HG03045 (cell line): Measurements from ENCODE around the gene ANKRD26.
"Not testable (repeated sequence)": the region's sequence is repeated elsewhere in the genome, so short reads cannot be mapped to it uniquely, and the experiment has no call there.

ENCODE experiments used
- ATAC-seq: cut with Tn5 transposase; IDR thresholded peaks from one replicate; pipeline ENCODE4 v1.9.1; 2021; ENCODE audit warnings: mild to moderate bottlenecking, moderate library complexity; ENCODE audit not compliant: unreplicated experiment

Gene ANKRD26

DNA sequence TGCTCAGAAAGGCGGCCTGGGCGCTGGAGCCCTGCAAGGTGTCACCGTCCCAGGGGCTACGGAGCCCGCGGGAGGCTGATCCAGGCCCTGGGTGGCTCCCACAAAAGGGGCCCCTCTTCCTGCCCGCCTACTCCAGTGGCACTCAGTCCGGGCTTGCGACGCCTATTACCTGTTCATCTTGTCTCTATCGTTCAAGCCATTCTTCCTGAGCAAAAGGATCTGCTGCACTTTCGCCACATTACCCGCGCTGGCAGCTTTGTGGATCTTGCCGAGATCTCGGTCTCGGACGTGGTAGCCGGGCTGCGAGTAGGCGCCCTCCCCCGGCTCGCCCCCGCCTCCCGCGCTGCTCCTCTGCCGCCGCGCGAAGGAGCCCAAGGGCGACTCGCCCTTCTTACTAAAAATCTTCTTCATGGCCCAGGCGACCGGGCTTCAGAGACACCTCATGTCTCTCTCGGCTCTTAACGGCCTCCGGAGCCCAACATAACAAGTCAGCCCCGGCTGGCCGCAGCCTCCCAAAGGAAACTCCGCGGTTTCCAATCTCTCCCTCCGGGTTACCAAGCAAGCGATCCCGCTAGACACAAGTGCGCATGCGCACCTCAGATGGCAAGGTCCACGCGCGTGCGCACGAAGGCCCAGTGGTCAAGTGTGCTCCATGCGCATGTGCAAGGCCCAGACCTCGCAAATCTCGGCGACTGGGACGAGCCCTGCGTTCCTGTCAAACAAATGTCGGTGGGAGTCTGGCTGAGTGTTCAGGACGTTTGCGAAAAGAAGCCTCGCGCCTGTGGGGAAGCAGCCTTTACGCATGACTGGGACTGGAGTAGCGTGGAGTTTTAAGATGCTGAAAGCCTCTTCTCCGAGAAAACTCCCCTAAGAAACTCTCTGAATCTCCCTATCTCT, at the start of gene ANKRD26:
TSS of gene ANKRD26 (minus strand) at position 579 of the 897 bp plus-strand sequence. CDS start at position 411, 168 bp downstream.
- peak; percentile 81 for ATAC-seq

GRCh38 chr10:27147701-27148100, 47.4 kb upstream of the ANKRD26 start:
- ATAC-seq = no peak

DNA sequence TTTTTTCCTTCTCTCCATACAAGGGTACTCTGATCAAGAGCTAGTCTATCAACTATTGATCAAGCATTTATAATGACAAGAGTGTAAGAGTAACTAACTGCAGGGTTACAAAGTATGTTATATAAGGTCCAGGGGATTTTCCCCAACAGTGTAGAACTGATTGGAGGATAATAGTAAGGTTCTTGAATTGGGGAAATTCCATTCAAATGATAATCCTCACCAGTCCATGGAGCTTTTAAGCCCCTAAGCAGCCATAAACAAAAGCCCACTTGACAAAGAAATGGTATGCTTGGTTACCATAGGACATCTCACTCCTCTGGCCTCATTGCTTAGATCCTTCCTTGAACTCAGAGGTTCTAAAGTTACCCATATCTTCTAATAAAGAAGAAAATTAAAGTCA, 45.6 kb upstream of the ANKRD26 start:
- no peak for ATAC-seq

GRCh38 chr10:27143686-27144085, 43.4 kb upstream of the ANKRD26 start:
- no peak for ATAC-seq

GRCh38 chr10:27138277-27138676, 38.0 kb upstream of the ANKRD26 start:
- no peak for ATAC-seq

- no peak for ATAC-seq
Observed at GRCh38 chr10:27134371-27134770, 34.1 kb upstream of the ANKRD26 start.

DNA sequence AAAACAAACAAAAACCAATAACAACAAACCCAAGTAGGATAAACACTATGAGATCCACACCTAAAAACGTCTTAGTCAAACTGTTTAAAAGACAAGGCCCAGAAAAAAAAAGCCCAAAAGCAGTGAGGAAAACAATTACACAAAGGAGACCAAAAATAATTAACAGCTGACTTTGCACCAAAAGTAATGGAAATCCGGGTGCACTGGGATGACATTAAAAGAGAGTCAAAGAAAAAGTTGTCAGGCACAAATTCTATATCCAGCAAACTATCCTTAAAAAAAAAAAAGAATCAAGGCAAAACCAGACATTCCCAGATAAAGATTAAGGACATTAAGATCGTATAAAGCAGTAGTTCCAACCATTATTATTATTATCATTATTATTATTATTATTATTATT, 7.9 kb upstream of the ANKRD26 start:
- ATAC-seq = no peak

DNA sequence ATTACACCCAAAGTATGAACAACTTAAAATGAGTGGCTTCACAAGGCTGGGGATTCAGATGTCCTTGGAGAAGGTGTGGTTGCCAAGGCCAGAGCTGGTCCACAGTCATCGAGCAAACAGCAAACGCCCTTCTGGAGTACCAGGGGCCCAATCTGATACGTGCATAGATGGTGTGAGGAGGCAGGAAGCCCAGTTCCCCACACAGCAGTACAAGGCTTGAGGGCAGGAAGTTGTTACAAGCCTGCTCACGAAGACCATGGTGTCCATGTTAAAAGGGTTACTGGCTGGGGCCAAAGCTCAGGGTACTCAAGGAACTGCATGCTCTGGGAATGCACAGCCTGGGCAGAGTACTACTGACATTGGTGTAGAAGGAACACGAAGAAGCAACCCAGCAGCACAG, 4.6 kb upstream of the ANKRD26 start:
- ATAC-seq = no peak

DNA sequence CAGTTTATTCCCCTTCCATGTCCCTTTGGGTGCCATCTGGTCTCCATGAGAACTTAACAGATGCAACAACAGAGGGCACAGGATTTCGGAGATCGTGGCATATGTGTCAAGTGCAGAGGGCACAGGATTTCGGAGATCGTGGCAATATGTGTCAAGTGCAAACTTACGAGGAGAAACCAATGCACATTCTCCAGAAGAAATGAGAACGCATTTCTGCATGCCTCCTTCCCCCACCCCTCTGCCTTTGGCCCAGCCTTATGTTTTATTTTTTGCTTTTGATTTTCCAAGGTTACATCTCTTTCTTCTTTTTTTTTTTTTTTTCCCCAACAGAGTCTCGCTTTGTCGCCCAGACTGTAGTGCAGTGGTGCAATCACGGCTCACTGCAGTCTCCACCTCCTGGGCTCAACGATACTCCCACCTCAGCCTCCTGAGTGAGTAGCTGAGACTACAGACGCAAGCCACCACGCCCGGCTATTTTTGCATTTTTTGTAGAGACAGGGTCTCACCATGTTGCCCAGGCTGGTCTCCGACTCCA, 586 bp upstream of the ANKRD26 start:
- ATAC-seq = no peak

- no peak for ATAC-seq
Observed at GRCh38 chr10:27099448-27099847, 846 bp downstream of the ANKRD26 start.

GRCh38 chr10:27088119-27089044, 11.9 kb downstream of the ANKRD26 start:
- no peak for ATAC-seq

GRCh38 chr10:27072436-27073114, 27.7 kb downstream of the ANKRD26 start:
- no peak for ATAC-seq

DNA sequence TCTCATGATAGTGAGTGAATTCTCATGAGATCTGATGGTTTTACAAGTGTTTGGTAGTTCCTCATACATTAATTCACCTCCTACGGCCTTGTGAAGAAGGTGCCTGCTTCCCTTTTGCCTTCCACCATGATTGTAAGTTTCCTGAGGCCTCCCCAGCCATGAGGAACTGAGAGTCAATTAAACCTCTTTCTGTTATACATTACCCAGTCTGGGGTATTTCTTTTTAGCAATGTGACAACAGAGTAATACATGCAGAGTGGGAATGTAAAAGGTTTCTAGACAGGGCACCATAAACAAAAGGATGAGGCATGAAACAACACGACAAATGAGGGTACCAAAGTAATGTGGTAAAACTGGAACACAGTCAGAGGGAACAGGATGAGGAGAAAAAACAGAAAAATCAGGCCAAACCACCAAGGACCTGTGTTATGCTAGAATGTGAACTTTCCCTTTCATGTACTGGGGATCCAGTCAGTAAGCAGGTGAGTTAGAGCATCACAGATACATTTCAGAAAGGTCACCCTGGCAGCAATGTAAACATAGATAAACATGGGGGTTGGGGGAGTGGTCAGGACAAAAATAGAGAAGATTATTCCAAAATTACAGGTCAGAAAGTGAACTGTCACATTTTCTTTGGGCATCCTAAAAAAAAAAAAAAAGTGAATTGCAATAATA, 31.9 kb downstream of the ANKRD26 start:
- ATAC-seq = no peak

- ATAC-seq = no peak
Observed at GRCh38 chr10:27065084-27065483, 35.2 kb downstream of the ANKRD26 start.

DNA sequence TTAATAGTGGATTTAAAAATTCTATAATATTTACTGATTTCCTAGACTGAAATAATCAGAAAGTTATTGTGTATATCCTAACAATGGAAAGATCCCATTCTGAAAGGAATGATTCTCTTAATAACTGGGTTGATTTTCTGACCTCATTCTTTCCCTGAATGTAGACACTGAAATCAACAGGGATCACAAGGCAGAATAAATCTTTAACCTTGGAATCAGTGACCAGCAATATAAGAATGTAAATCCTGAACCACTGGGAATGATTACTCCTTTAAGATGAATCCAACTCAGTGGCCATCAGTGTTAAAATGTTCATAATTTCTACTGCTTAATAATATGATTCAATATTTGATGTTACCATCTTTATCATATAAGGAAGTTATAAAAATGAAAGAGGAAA, 47.6 kb downstream of the ANKRD26 start:
- ATAC-seq = no peak

DNA sequence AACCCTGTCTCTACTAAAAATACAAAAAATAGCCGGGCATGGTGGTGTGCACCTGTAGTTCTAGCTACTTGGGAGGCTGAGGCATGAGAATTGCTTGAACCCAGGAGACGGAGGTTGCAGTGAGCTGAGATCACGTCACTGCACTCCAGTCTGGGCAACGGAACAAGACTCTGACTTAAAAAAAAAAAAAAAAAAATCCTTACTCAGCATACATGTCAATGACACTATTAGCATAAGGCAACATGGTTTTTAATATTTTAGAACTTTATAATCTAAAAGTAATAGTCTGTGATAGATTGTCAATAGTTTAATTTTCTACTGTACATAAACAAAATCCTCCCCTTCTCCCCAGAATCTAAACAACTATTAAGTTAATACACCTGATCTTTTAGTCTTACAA, 55.0 kb downstream of the ANKRD26 start:
- ATAC-seq = not testable (repeated sequence)

DNA sequence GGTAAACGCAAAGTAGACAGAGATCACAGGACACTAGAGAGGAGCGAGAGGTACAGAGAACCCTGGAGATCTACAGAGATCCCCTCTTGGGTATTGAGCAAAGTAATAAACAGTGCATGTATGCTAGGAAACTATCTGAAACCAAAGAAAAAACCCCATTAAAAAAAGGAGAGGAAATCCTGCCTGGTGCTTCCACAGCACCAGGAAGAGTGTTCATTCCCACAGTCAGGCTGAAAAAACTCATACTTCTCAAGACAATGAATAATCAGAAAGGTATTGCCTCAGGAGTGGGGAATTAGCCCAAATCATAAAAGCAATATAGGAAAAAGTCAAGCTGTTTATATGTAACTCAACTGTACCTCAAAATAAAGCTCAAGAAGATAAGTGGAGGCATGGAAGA, 59.1 kb downstream of the ANKRD26 start:
- ATAC-seq = no peak

DNA sequence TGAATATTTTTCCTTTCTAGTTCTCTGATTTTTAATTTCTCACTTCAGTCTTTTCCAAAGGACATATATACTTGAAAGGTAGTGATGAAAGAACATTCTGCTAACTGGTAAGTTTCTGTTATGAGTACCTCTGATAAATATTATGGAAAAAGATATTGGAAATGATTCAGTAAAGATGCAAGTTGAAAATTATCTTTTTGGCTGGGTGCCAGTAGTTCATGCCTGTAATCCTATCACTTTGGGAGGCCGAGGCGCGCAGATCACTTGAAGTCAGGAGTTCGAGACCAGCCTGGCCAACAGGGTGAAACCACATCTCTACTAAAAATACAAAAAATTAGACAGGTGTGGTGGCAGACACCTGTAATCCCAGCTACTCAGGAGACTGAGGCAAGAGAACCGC, 62.1 kb downstream of the ANKRD26 start:
- no peak for ATAC-seq

GRCh38 chr10:27035163-27035562, 65.1 kb downstream of the ANKRD26 start:
- no peak for ATAC-seq

DNA sequence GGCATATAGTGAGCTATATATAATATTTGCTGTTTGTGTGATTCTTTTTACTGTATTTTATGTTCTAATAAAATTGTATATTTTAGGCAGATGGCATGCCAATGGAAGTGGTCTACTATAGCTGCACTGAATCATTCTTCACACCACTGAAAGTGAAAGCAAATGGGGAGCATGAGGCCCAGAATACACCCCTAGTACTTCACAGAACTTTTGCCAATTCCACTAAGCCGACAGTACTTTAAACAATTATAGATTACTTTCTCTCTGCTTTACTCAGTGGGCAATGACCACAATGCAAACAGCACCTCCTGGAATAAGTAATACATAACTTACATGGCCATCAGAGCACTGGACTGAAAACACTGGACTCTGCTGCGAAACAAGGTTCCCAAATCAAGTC, 70.2 kb downstream of the ANKRD26 start:
- no peak for ATAC-seq
